Measurements from ENCODE around the gene PDE1C. TPM values are rescaled to one million over a fixed set of nuclear protein-coding genes. Genes with fewer than 3 reads are reported as not detected.
"Not testable (repeated sequence)": the region's sequence is repeated elsewhere in the genome, so short reads cannot be mapped to it uniquely, and the experiment has no call there.

Gene PDE1C
- total RNA-seq, 1 donor from 2014 or later, result not detected

DNA sequence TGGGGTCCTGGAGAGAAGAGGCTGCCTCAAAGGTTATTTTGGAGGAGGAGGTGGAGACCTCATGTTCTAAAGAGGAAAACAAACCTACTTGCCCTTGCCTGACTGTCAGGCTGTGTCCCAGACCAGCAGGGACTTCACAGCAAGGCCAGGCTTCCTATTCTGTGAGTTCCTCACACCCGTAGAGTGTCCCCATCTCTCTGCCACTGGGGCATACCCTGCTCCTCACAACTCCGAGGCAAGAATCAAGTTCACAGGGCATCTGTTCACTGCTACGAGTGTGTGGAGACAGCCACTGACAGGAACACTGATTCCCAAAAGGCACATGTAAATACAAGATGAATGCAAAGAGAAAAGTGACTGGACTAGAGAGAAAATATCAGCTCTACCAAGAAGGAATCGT lies 38.0 kb downstream of the PDE1C start:
- intact Hi-C loops (cut with micrococcal nuclease), result no loop called here
- DNase-seq (ENCODE audit: low spot score), result no peak
- no peak overlapping the region for H3K27ac Mint-ChIP-seq
- H3K27me3 Mint-ChIP-seq (ENCODE audit: low read depth), result no peaks in the 10 kb centered on the region
- H3K36me3 Mint-ChIP-seq (ENCODE audit: low read depth), result no peaks in the 10 kb centered on the region
- peaks cover 4% of the 10 kb centered on the region for H3K9me3 Mint-ChIP-seq
- H3K4me1 Mint-ChIP-seq (ENCODE audit: low read depth), result peaks cover 6% of the 10 kb centered on the region
- H3K4me3 Mint-ChIP-seq (ENCODE audit: low read depth), result no peak overlapping the region

DNA sequence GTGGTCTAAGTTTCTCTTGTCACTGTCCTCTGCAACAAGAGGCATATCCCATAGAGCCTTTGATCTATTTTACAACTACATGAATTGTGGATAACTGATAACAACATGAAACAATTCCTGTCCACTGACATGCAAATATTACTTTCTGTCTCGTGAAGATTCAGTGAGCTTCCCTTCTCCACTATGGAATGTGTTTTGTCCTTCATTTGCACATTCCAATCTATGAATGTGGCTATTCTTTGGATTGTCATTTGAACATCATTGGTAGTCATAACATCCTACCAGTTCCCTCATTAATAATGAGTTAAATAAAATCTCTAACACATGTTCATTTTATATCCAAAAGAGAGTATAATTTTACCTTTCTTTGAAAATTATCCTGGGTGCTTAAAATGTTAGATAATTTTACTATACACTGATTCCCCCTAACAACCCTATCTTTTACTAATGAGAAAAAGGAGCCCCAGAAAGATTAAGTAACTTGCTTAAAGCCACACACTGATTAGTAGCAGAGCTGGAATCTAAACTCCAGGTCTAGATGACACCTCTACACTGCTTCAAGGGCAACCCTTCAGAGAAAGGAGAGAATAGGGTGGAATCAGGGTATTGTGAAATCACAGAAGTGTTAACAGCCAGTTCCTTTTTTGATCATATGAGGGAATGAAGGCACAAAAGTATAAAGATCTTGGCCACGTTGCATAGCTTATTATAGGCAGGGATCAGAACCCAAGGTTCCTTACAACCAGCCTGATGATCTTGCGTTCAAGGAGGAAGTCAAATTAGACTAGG lies 39.1 kb downstream of the PDE1C start:
- H3K4me3 Mint-ChIP-seq (ENCODE audit: low read depth), result no peak overlapping the region
- peaks cover 2% of the 10 kb centered on the region for H3K9me3 Mint-ChIP-seq
- no peak overlapping the region for H3K27ac Mint-ChIP-seq
- DNase-seq (ENCODE audit: low spot score), result no peak
- intact Hi-C loops (cut with micrococcal nuclease), result no loop called here
- H3K4me1 Mint-ChIP-seq (ENCODE audit: low read depth), result peaks cover 1% of the 10 kb centered on the region
- no peaks in the 10 kb centered on the region for H3K36me3 Mint-ChIP-seq (ENCODE audit: low read depth)
- no peaks in the 10 kb centered on the region for H3K27me3 Mint-ChIP-seq (ENCODE audit: low read depth)

DNA sequence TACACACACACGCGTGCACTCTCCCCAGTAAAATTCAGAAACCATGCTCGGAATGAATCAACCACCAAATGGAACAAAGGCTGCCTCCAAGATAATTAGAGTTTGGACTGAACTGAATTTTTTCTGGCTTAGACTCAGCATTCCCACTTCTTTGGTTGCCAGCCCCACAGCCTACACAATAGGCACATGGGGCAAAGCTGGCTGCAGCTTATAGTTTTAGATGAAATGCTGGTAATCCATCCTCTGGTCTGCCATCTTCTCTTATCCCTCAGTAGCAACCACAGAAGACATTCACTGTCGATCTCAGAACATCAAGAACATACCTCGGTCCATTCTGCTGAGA lies 44.2 kb downstream of the PDE1C start:
- Mint-ChIP-seq H3K27me3 (ENCODE audit: low read depth) (no peaks in the 10 kb centered on the region), H3K36me3 (ENCODE audit: low read depth) (no peaks in the 10 kb centered on the region), H3K4me1 (ENCODE audit: low read depth) (no peaks in the 10 kb centered on the region), H3K9me3 (no peaks in the 10 kb centered on the region), H3K4me3 (ENCODE audit: low read depth) (no peak overlapping the region), H3K27ac (no peak overlapping the region)
- no peak for DNase-seq (ENCODE audit: low spot score)
- intact Hi-C loops (cut with micrococcal nuclease), result no loop called here

DNA sequence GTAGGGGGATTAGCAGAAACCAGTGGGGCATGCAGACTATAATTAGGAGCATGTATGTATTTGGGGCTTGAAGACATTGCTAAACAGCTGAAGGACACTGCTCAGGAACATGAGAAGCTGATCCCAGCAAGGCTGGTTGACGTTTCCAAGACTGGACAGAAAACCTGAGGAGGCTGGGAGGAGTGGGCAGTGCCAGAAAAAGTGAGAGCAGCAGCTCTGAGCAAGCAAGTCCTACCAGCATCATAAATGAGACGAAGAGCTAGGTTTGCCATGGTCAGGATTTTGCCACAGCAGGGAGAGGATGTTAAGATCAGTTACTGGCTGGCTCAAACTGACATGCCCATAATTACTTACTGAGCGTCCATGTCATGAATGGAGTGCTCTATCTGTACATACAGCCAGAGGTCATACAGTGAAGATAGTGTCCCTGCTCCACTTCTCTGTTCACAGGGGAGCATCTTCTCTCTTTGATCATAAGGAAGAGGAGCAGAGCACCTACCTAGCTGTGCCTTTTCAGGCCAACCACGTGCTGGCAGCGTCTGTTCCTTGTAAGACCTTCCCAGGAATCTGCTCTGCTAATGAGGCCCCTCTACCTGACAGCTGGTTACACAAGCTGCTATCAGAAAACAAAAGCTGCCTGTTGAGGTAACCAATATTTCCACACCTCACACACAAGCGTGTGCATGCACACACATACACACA lies 44.7 kb downstream of the PDE1C start:
- H3K27me3 Mint-ChIP-seq (ENCODE audit: low read depth), result no peaks in the 10 kb centered on the region
- H3K36me3 Mint-ChIP-seq (ENCODE audit: low read depth), result no peaks in the 10 kb centered on the region
- no peak overlapping the region for H3K4me3 Mint-ChIP-seq (ENCODE audit: low read depth)
- no peak for DNase-seq (ENCODE audit: low spot score)
- H3K9me3 Mint-ChIP-seq, result no peaks in the 10 kb centered on the region
- no peaks in the 10 kb centered on the region for H3K4me1 Mint-ChIP-seq (ENCODE audit: low read depth)
- no peak overlapping the region for H3K27ac Mint-ChIP-seq
- intact Hi-C loops (cut with micrococcal nuclease), result no loop called here

DNA sequence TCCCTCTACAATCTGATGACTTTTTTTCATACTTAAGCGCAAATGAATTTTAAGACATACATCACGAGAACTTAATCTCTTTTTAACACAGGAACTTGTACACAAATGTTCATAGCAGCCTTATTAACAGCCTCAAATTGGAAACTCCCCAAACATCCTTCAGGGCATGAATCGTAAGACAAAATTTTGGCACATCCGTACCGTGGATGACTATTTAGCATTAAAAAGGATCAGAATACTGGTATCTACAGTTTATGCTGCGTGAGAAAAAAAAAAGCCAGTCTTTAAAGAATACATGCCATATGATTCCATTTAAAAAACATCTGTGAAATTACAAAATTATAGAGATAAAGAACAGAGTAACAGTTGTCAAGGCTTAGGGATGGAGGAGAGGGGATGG lies 46.8 kb downstream of the PDE1C start:
- Mint-ChIP-seq H3K4me3 (ENCODE audit: low read depth) (no peak overlapping the region), H3K27ac (no peak overlapping the region), H3K9me3 (no peaks in the 10 kb centered on the region), H3K27me3 (ENCODE audit: low read depth) (no peaks in the 10 kb centered on the region), H3K4me1 (ENCODE audit: low read depth) (no peaks in the 10 kb centered on the region), H3K36me3 (ENCODE audit: low read depth) (no peaks in the 10 kb centered on the region)
- intact Hi-C loops (cut with micrococcal nuclease), result no loop called here
- DNase-seq (ENCODE audit: low spot score), result no peak

DNA sequence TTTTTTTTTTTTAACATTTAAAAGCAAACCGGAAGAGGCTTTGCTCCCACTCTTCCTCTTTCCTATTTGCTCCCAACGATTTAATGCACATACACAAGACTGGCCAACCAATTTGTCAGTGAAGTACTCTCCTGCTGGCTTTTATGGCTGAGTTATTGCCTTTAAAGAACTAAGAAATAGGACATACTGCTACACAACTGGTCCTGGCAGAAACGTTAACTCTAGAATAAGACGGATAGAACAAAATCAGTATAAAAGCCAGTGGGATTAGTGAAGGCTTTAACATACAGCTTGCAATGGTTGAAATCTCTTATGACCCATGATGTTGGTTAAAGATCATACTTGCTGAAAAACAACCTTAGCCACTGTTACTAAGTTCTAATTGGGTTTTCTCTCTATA lies 47.2 kb downstream of the PDE1C start:
- intact Hi-C loops (cut with micrococcal nuclease), result no loop called here
- no peak overlapping the region for H3K27ac Mint-ChIP-seq

DNA sequence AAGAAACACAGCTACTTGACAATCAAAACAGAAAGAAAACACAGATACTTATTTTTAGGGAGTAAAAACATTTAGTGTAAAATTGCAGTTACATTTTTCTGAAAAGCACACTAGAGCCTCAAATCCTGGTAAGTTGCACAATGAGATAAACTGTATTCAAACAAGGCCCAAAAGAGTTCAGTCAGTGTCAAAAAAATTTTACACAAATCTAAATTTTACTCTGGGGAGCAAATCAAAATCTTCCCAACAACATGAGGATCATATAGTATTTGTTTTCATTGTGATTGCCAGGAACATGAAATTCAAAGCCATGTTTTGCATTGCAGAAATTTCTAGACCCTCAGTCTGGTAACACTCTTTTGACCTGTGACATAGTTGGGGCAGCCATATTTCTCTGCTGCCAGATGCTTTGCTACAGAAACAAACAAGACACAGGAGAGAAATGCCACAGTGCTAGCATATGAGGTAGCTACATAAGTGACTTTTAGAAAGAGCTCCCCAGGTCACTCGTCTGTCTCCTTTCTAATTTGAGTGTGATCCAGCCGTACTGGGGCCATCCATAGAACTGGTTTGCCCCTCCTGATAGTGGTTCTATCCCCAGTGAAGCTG lies 49.6 kb downstream of the PDE1C start:
- no peak for DNase-seq (ENCODE audit: low spot score)
- no peak overlapping the region for H3K27ac Mint-ChIP-seq
- no peaks in the 10 kb centered on the region for H3K36me3 Mint-ChIP-seq (ENCODE audit: low read depth)
- intact Hi-C loops (cut with micrococcal nuclease), result no loop called here
- H3K4me1 Mint-ChIP-seq (ENCODE audit: low read depth), result no peaks in the 10 kb centered on the region
- H3K9me3 Mint-ChIP-seq, result no peaks in the 10 kb centered on the region
- no peaks in the 10 kb centered on the region for H3K27me3 Mint-ChIP-seq (ENCODE audit: low read depth)
- H3K4me3 Mint-ChIP-seq (ENCODE audit: low read depth), result no peak overlapping the region

More for the DNA sequence above, 47.2 kb downstream of the PDE1C start:
- H3K36me3 Mint-ChIP-seq (ENCODE audit: low read depth), result no peaks in the 10 kb centered on the region
- no peaks in the 10 kb centered on the region for H3K9me3 Mint-ChIP-seq
- no peaks in the 10 kb centered on the region for H3K27me3 Mint-ChIP-seq (ENCODE audit: low read depth)
- DNase-seq (ENCODE audit: low spot score), result no peak
- no peak overlapping the region for H3K4me3 Mint-ChIP-seq (ENCODE audit: low read depth)
- no peaks in the 10 kb centered on the region for H3K4me1 Mint-ChIP-seq (ENCODE audit: low read depth)

DNA sequence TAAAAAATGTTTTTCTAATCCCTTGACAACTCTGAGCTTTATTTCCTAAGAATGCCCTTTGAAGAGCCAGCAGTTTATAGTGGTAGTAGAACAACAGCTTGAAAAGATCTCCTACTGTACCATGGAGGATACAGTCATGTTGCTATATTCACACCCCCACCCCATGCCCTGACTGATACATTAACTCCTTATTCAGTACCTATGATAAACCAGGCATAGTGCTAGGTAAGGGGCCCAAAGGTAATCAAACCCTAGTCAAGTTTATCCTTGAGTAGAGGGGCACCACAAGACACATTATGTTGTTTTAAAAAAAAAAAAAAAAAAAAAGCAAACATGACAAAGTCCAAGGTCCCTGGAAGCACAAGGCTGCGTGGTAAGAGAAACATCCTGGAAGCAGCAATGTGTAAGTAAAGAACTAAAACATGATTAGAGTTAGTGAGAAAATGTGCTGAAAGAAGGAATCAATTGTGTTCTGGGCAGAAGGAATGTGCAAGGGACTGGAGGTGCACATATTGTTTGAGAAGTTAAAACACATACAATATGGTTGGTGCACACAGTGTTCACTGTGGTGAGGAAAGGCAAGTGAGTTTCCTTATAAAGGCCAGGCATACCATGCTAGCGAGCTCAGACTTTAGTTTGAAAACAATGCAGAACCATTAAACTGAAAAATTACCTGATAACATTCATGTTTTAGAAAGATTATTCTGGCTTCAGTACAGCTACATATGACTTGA lies 51.2 kb downstream of the PDE1C start:
- Mint-ChIP-seq H3K27ac (no peak overlapping the region), H3K9me3 (no peaks in the 10 kb centered on the region), H3K4me3 (ENCODE audit: low read depth) (no peak overlapping the region), H3K4me1 (ENCODE audit: low read depth) (no peaks in the 10 kb centered on the region), H3K36me3 (ENCODE audit: low read depth) (no peaks in the 10 kb centered on the region), H3K27me3 (ENCODE audit: low read depth) (no peaks in the 10 kb centered on the region)
- DNase-seq (ENCODE audit: low spot score), result no peak
- intact Hi-C loops (cut with micrococcal nuclease), result no loop called here

DNA sequence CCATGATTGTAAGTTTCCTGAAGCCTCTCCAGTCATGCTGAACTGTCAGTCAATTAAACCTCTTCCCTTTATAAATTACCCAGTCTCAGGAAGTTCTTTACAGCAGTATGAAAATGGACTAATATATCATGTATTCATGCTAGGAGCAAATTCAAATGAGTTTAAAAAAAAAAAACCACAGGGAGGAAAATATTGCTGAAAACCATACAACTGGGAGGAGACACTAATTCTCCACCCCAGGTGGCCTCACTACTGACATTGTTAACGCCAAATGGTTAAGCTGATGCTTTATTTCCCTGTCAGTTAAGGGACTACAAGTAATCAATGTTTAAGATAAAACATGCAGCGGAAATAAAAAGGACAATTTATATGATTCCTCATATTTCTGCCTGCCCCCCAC lies 55.1 kb downstream of the PDE1C start:
- intact Hi-C loops (cut with micrococcal nuclease), result no loop called here
- H3K4me3 Mint-ChIP-seq (ENCODE audit: low read depth), result no peak overlapping the region

DNA sequence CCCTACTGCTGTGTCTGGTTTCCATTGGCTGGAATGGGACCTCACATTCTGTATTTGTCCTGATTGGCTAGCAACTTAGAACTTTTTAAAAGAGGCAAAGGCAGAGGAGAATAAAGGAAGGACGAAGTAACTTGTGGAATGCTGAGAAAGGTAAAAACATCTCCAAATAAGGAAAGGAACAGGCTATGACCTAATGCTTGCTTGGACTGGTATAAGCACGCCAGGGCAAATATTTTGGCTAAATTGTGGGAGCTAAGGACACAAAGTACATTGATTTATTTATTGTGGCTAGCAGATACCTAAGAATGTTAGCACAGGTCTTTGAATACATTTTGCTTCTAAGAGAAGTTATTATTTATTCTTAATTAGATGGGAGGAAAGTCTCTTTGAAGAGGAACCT lies 56.7 kb downstream of the PDE1C start:
- H3K4me3 Mint-ChIP-seq (ENCODE audit: low read depth); H3K36me3 Mint-ChIP-seq (ENCODE audit: low read depth); intact Hi-C loops (cut with micrococcal nuclease); H3K27ac Mint-ChIP-seq; DNase-seq (ENCODE audit: low spot score); H3K27me3 Mint-ChIP-seq (ENCODE audit: low read depth); H3K4me1 Mint-ChIP-seq (ENCODE audit: low read depth); H3K9me3 Mint-ChIP-seq: not testable (repeated sequence)

More for the DNA sequence above, 55.1 kb downstream of the PDE1C start:
- Mint-ChIP-seq H3K27me3 (ENCODE audit: low read depth) (no peaks in the 10 kb centered on the region), H3K36me3 (ENCODE audit: low read depth) (no peaks in the 10 kb centered on the region), H3K4me1 (ENCODE audit: low read depth) (no peaks in the 10 kb centered on the region), H3K9me3 (peaks cover 5% of the 10 kb centered on the region), H3K27ac (no peak overlapping the region)
- DNase-seq (ENCODE audit: low spot score), result no peak

DNA sequence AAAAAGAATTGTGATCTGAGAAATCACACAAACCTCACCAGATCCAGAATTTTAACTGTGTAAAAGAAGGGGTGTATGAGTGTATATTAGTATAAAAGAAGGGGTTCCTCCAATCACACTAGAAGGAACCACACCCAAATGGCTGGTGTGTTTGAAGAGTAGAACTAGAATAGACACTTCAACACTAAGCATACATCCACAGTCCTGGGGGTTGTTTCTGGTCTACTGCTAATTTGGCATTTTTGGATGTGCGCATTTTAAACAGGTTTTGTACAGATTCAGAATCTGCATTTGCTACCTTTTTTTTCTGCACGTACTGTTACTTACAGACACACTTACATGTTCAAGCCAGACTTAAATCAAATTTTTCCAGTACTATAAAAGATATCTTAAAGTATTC lies 64.6 kb downstream of the PDE1C start:
- no peak overlapping the region for H3K27ac Mint-ChIP-seq
- no peak for DNase-seq (ENCODE audit: low spot score)
- peaks cover 21% of the 10 kb centered on the region for H3K9me3 Mint-ChIP-seq
- H3K4me3 Mint-ChIP-seq (ENCODE audit: low read depth), result no peak overlapping the region
- intact Hi-C loops (cut with micrococcal nuclease), result no loop called here
- H3K36me3 Mint-ChIP-seq (ENCODE audit: low read depth), result no peaks in the 10 kb centered on the region
- H3K27me3 Mint-ChIP-seq (ENCODE audit: low read depth), result no peaks in the 10 kb centered on the region
- no peaks in the 10 kb centered on the region for H3K4me1 Mint-ChIP-seq (ENCODE audit: low read depth)

DNA sequence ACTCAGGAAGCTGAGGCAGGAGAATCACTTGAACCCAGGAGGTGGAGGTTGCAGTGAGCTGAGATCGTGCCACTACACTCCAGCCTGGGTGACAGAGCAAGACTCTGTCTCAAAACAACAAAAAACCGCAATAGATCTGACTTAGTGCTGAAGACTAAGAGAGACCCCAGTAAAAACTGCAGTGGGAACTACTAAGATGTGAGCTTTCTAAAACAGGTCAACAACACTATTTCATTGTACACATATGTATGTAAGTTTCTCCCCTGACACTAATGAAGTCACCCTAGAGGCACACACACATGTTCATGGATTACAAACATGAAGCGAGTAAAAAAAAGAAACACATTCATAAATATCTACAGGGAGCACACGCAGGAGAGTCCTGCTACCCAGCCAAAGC lies 68.3 kb downstream of the PDE1C start:
- Mint-ChIP-seq H3K36me3 (ENCODE audit: low read depth) (no peaks in the 10 kb centered on the region), H3K27me3 (ENCODE audit: low read depth) (no peaks in the 10 kb centered on the region), H3K9me3 (peaks cover 24% of the 10 kb centered on the region), H3K4me1 (ENCODE audit: low read depth) (no peaks in the 10 kb centered on the region), H3K4me3 (ENCODE audit: low read depth) (no peak overlapping the region), H3K27ac (no peak overlapping the region)
- DNase-seq (ENCODE audit: low spot score), result no peak
- intact Hi-C loops (cut with micrococcal nuclease), result no loop called here

DNA sequence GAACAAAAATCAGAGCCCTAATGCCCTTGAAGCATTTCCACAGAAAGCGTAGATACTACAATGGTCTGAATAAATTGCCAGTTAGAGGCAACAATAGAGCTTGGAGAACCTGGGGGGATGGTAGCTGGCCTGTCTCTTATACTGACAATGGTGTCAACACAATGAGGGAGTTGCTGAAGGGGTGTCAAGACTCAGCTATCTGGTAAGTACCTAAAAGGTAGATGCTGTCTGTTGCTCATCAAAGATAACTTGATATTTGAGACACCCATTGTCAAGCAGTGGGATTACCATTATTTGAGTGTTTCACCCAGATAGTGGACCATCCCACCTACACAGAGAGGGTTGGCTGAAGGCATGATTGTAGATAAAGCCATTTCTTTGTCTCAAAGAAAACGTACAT lies 72.8 kb downstream of the PDE1C start:
- Mint-ChIP-seq H3K9me3 (peaks cover 18% of the 10 kb centered on the region), H3K36me3 (ENCODE audit: low read depth) (no peaks in the 10 kb centered on the region), H3K4me1 (ENCODE audit: low read depth) (no peaks in the 10 kb centered on the region), H3K4me3 (ENCODE audit: low read depth) (no peak overlapping the region), H3K27me3 (ENCODE audit: low read depth) (no peaks in the 10 kb centered on the region), H3K27ac (no peak overlapping the region)
- no peak for DNase-seq (ENCODE audit: low spot score)
- intact Hi-C loops (cut with micrococcal nuclease), result no loop called here

Data from activated T-helper 2 cell treated with anti-CD3 and anti-CD28 coated beads, Interferon-gamma antibody, Interleukin-2, Interleukin-4, amounts not matched to agents 10 μg/mL and 5 μg/mL and 100 μg/mL, durations not matched to agents 14 hours and 24 hours and 36 hours (primary cell).